ENCODE data around the gene EEF1AKMT3.

- TF ChIP-seq CTCF (IDR thresholded peaks at IDR 0.05 in 4 of 5, conservative IDR thresholded peaks at IDR 0.05 in 1 of 5) (no peak), POLR2A (IDR thresholded peaks at IDR 0.05) (no peak)
Measured at GRCh38 chr12:57741844-57742738, 30.3 kb upstream of the EEF1AKMT3 start.

All from gastrocnemius medialis (tissue), 4 donors.